Spleen (tissue), 11 donors: Measurements from ENCODE around the gene PPP1R9A. TPM values are rescaled to one million over a fixed set of nuclear protein-coding genes. Genes with fewer than 3 reads are reported as not detected.

Source experiments
- DNase-seq: peaks from one replicate; pipeline ENCODE4 v3.0.0-alpha.2; 2020
- H3K27ac ChIP-seq, 8 donors: fragments of 200-600 bp; sonication (generic) in 7 of 8; 1 replicate in 4 of 8; 2 replicates in 4 of 8; pipeline versions ENCODE4 v1.5.0 to v1.8.0; 2016 to 2021; ENCODE audit warnings: inconsistent platforms in 4 of 8, mild to moderate bottlenecking in 4 of 8, moderate library complexity in 1 of 8
- H3K27me3 ChIP-seq, 7 donors: fragments of 200-600 bp; sonication (generic) in 6 of 7; replicated peaks in 1 of 7; 1 replicate in 4 of 7; 2 replicates in 3 of 7; pipeline versions ENCODE4 v1.5.0 to v1.8.0; 2016 to 2021; ENCODE audit warnings: inconsistent platforms in 3 of 7, mild to moderate bottlenecking in 1 of 7
- H3K36me3 ChIP-seq, 6 donors: fragments of 200-600 bp; sonication (generic) in 5 of 6; 1 replicate in 4 of 6; 2 replicates in 2 of 6; pipeline versions ENCODE4 v1.5.0 to v1.8.0; 2016 to 2021; ENCODE audit warnings: inconsistent platforms in 2 of 6
- H3K4me1 ChIP-seq, 6 donors: fragments of 200-600 bp; sonication (generic) in 5 of 6; 1 replicate in 3 of 6; 2 replicates in 3 of 6; pipeline versions ENCODE4 v1.5.0 to v1.8.0; 2016 to 2021; ENCODE audit warnings: inconsistent platforms in 3 of 6
- H3K4me3 ChIP-seq, 8 donors: fragments of 200-600 bp; sonication (generic) in 7 of 8; 1 replicate in 4 of 8; 2 replicates in 4 of 8; pipeline versions ENCODE4 v1.5.0 to v1.8.0; 2016 to 2021; ENCODE audit warnings: inconsistent platforms in 4 of 8, mild to moderate bottlenecking in 4 of 8, moderate library complexity in 2 of 8
- H3K9me3 ChIP-seq, 8 donors: fragments of 200-600 bp; sonication (generic) in 7 of 8; 1 replicate in 4 of 8; 2 replicates in 4 of 8; pipeline versions ENCODE4 v1.5.0 to v1.8.0; 2016 to 2021; ENCODE audit warnings: inconsistent platforms in 4 of 8
- POLR2A ChIP-seq, 3 donors: fragments of 450-650 bp; IDR thresholded peaks; one replicate each; pipeline ENCODE4 v1.5.1; 2017; ENCODE audit warnings: antibody characterized with exemption in 3 of 3, mild to moderate bottlenecking in 1 of 3
- POLR2AphosphoS5 ChIP-seq, 3 donors: sonication (generic); formaldehyde crosslinking; IDR thresholded peaks; one replicate each; pipeline ENCODE4 v1.5.1; 2017; ENCODE audit warnings: antibody characterized with exemption in 3 of 3
- WGBS, 5 donors: extraction: QIAGEN DNeasy Blood & Tissue Kit in 3 of 5; methylation state at CpG; one replicate each; pipeline versions ENCODE4 v1.1.5 to v1.1.7; 2013 to 2018; 5-methylcytosine and 5-hydroxymethylcytosine counted together
- intact Hi-C: fragments of 100-400 bp; cut with DNase I; formaldehyde crosslinking; loops from one replicate; pipeline ENCODE4 v1.15.0; 2023; ENCODE audit warnings: low total_unique reads
- polyA plus RNA-seq, 3 donors: library from polyadenylated mRNA; stranded (reverse); fragments of 200-250 nt; gene quantifications; one replicate each; pipeline ENCODE4 v1.2.1, GENCODE V29; 2013
- total RNA-seq, 7 donors: library from RNA; depleted of rRNA in 3 of 7; stranded (reverse); fragments of >200 nt in 3 of 7; fragmentation: NEBNext Ultra II Directional in 4 of 7; extraction: Animal tissue kit (Norgen Biotek cat#: 25700) in 4 of 7; gene quantifications; one replicate each; pipeline versions ENCODE4 v1.1.0 to v1.2.1, GENCODE V29; 2016 to 2021
- TF ChIP-seq, protein P1 (sequence below), 11 experiments: fragments of 200-600 bp in 7 of 11; fragments of 450-650 bp in 4 of 11; sonication (generic) in 4 of 11; IDR thresholded peaks in 8 of 11; conservative IDR thresholded peaks in 3 of 11; 1 replicate in 7 of 11; 2 replicates in 4 of 11; pipeline versions ENCODE4 v1.4.0 to v1.8.0; 2016 to 2021; ENCODE audit warnings: antibody characterized with exemption in 11 of 11, inconsistent platforms in 4 of 11, mild to moderate bottlenecking in 1 of 11
- donor health status: healthy with polysubstance abuse.
- donor health status: DM: no; HTN: no; CAD: no; lungs with moderate emphysema.
- donor health status: DM: no; HTN: no; CAD: no.
- donor health status: Bipolar disorder and iron deficiency.
- donor health status: healthy.
- donor health status: DM: no; HTN: no; CAD: no.
- donor health status: DM: yes; HTN: yes; CAD: no.

The PPP1R9A gene
- total and polyA plus RNA-seq, 10 donors = 0.52 to 24.1 (median 10.9) TPM

DNA sequence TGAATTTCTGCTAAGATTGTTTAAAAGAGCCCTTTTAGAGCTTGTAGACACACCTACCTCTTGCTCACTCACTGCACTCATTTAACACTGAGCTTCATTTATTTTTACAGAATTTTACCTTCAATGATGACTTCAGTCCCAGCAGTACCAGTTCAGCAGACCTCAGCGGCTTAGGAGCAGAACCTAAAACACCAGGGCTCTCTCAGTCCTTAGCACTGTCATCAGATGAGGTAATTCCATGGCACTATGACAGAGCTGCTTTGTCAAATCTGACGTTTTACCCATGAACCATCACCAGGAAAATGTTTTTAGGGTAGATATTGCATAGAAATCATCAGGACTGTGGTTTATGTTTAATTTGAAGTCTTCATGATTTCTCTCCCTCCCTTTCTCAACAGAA is 378.7 kb downstream of the PPP1R9A start:
- intact Hi-C loops = no loop called here
- Histone ChIP-seq H3K27me3 (no peaks in the 10 kb centered on the region), H3K27ac (no peak overlapping the region), H3K4me1 (no peaks in the 10 kb centered on the region), H3K9me3 (no peaks in the 10 kb centered on the region), H3K36me3 (no peaks in the 10 kb centered on the region), H3K4me3 (no peak overlapping the region)
- DNase-seq = no peak
- TF ChIP-seq POLR2A (IDR thresholded peaks at IDR 0.05) (no peak), POLR2AphosphoS5 (IDR thresholded peaks at IDR 0.05) (no peak)
- TF ChIP-seq, protein P1, sequence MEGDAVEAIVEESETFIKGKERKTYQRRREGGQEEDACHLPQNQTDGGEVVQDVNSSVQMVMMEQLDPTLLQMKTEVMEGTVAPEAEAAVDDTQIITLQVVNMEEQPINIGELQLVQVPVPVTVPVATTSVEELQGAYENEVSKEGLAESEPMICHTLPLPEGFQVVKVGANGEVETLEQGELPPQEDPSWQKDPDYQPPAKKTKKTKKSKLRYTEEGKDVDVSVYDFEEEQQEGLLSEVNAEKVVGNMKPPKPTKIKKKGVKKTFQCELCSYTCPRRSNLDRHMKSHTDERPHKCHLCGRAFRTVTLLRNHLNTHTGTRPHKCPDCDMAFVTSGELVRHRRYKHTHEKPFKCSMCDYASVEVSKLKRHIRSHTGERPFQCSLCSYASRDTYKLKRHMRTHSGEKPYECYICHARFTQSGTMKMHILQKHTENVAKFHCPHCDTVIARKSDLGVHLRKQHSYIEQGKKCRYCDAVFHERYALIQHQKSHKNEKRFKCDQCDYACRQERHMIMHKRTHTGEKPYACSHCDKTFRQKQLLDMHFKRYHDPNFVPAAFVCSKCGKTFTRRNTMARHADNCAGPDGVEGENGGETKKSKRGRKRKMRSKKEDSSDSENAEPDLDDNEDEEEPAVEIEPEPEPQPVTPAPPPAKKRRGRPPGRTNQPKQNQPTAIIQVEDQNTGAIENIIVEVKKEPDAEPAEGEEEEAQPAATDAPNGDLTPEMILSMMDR (IDR thresholded peaks at IDR 0.05 in 8 of 11, conservative IDR thresholded peaks at IDR 0.05 in 3 of 11) = no peak
- 65 to 80% (median 73%) methylated on average over 2 of the region's 2 CpGs for WGBS, 5 donors

DNA sequence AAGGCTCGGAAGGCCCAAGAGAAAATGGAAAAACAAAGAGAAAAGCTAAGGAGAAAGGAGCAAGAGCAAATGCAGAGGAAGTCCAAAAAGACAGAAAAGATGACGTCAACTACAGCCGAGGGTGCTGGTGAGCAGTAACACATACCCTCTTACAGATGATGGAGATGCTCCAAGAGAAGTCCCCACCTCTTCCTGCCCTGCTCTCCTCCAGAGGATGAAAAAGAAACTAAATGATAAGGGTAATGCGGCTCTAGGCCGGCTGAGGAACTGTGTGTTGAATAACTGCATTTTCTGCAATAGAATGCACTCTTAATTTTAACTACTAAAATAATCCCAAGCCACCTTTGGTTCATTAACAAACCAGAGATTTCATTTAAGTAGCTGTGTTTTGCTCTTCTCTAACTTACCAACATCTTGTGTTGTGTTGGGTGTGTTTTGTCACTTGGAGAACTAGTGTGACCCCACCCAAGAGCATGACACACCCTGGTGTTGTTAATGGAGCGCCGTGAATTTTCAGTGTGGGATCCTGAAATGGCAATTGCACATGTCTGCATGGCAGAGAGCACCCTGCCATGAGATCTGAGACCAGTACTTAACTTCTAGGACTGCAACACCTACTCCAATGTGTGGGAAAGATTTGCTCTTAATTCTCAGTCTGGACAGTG is 382.9 kb downstream of the PPP1R9A start:
- DNase-seq = no peak
- Histone ChIP-seq H3K36me3 (no peaks in the 10 kb centered on the region), H3K9me3 (no peaks in the 10 kb centered on the region), H3K27me3 (no peaks in the 10 kb centered on the region), H3K4me3 (no peak overlapping the region), H3K4me1 (no peaks in the 10 kb centered on the region), H3K27ac (no peak overlapping the region)
- intact Hi-C loops = no loop called here
- 88 to 96% (median 92%) methylated on average over 7 of the region's 7 CpGs for whole genome bisulfite sequencing, 5 donors
- no peak for TF ChIP-seq POLR2AphosphoS5 (IDR thresholded peaks at IDR 0.05)
- TF ChIP-seq, protein P1 (IDR thresholded peaks at IDR 0.05 in 8 of 11, conservative IDR thresholded peaks at IDR 0.05 in 3 of 11) = no peak
- no peak for TF ChIP-seq POLR2A (IDR thresholded peaks at IDR 0.05)

DNA sequence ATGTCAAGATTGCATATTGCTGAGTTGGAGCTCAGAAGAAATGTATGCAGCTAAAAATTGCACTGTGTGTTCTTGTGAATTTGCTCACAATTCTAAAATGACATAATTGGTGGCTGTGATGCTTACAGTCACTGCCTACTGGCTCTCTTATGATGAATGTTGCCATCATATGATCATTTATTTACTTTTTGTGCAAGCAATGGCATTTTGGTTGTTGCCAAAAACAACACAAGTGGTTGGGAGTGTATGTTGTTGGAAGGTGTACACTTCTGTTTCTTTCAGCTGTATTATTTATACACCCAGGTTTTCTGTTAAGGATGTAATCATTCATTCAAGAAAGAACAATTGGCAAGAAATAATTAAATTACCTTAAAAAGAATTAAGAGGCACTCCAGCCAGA is 388.0 kb downstream of the PPP1R9A start:
- intact Hi-C loops = no loop called here
- TF ChIP-seq, protein P1 (IDR thresholded peaks at IDR 0.05 in 8 of 11, conservative IDR thresholded peaks at IDR 0.05 in 3 of 11) = no peak
- no peak for TF ChIP-seq POLR2AphosphoS5 (IDR thresholded peaks at IDR 0.05)
- no peak for TF ChIP-seq POLR2A (IDR thresholded peaks at IDR 0.05)
- H3K9me3 ChIP-seq = no peaks in the 10 kb centered on the region
- no peak for DNase-seq
- H3K27me3 ChIP-seq = no peaks in the 10 kb centered on the region
- no peak overlapping the region for H3K4me3 ChIP-seq
- H3K4me1 ChIP-seq = no peaks in the 10 kb centered on the region
- no peak overlapping the region for H3K27ac ChIP-seq
- H3K36me3 ChIP-seq = no peaks in the 10 kb centered on the region

DNA sequence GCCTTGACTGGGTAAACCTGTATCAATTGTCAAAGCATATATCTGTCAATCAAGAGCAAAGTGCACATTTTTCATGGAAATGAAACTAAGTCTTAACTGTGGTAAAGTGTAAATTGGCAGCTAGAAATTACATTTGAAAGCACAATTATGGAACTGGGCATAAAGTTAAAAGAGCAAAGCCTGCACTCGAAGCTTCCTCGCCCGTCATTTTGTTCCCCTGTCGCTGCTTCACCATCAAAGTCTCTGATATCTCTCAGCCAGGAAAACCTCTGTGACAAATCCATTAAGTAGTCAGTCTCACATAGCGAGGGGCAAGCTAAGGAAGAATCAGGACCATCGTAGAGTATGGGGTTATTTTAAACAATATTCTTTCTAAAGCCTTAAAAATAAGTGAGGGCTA is 389.1 kb downstream of the PPP1R9A start:
- Histone ChIP-seq H3K4me3 (no peak overlapping the region), H3K9me3 (no peaks in the 10 kb centered on the region), H3K4me1 (no peaks in the 10 kb centered on the region), H3K27ac (no peak overlapping the region), H3K27me3 (no peaks in the 10 kb centered on the region), H3K36me3 (no peaks in the 10 kb centered on the region)
- WGBS, 5 donors = 89 to 95% (median 90%) methylated on average over 6 of the region's 6 CpGs
- intact Hi-C loops = no loop called here
- TF ChIP-seq POLR2AphosphoS5 (IDR thresholded peaks at IDR 0.05) (no peak), POLR2A (IDR thresholded peaks at IDR 0.05) (no peak)
- TF ChIP-seq, protein P1 (IDR thresholded peaks at IDR 0.05 in 8 of 11, conservative IDR thresholded peaks at IDR 0.05 in 3 of 11) = no peak
- DNase-seq = no peak
